ENCODE data around the gene XPR1.

DNA sequence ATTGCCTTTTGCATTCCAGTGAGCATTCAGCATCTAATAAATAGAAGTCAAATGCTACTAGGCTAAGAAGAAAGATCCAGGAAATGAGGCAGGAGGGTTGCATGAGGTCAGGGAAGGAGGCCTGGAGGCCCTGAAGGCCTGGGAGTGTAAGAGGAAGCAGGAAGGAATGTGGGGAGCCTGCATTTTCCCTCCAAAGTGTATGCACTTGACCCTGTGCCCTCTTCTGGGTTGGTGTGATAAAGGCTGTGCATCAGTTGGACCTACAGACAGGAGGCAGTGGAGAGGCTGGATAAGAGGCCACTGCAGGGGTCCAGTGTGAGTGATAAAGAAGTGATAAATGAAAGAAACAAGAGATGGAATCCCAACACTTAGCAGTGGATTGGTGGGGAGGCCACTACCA is 301.3 kb downstream of the XPR1 start:
- TF ChIP-seq TCF7 (IDR thresholded peaks at IDR 0.05; ENCODE audit: borderline replicate concordance) = no peak
- no peak for TF ChIP-seq CHD2 (IDR thresholded peaks at IDR 0.05; ENCODE audit: borderline replicate concordance, low read depth, low read length)
- TF ChIP-seq, protein P1, sequence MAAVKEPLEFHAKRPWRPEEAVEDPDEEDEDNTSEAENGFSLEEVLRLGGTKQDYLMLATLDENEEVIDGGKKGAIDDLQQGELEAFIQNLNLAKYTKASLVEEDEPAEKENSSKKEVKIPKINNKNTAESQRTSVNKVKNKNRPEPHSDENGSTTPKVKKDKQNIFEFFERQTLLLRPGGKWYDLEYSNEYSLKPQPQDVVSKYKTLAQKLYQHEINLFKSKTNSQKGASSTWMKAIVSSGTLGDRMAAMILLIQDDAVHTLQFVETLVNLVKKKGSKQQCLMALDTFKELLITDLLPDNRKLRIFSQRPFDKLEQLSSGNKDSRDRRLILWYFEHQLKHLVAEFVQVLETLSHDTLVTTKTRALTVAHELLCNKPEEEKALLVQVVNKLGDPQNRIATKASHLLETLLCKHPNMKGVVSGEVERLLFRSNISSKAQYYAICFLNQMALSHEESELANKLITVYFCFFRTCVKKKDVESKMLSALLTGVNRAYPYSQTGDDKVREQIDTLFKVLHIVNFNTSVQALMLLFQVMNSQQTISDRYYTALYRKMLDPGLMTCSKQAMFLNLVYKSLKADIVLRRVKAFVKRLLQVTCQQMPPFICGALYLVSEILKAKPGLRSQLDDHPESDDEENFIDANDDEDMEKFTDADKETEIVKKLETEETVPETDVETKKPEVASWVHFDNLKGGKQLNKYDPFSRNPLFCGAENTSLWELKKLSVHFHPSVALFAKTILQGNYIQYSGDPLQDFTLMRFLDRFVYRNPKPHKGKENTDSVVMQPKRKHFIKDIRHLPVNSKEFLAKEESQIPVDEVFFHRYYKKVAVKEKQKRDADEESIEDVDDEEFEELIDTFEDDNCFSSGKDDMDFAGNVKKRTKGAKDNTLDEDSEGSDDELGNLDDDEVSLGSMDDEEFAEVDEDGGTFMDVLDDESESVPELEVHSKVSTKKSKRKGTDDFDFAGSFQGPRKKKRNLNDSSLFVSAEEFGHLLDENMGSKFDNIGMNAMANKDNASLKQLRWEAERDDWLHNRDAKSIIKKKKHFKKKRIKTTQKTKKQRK (IDR thresholded peaks at IDR 0.05; ENCODE audit: low read depth, low read length) = no peak
- no peak for TF ChIP-seq POLR2A (IDR thresholded peaks at IDR 0.05; ENCODE audit: low read depth, low read length)
- no peak for TF ChIP-seq SMARCA5 (IDR thresholded peaks at IDR 0.05)
- TF ChIP-seq, protein P2, sequence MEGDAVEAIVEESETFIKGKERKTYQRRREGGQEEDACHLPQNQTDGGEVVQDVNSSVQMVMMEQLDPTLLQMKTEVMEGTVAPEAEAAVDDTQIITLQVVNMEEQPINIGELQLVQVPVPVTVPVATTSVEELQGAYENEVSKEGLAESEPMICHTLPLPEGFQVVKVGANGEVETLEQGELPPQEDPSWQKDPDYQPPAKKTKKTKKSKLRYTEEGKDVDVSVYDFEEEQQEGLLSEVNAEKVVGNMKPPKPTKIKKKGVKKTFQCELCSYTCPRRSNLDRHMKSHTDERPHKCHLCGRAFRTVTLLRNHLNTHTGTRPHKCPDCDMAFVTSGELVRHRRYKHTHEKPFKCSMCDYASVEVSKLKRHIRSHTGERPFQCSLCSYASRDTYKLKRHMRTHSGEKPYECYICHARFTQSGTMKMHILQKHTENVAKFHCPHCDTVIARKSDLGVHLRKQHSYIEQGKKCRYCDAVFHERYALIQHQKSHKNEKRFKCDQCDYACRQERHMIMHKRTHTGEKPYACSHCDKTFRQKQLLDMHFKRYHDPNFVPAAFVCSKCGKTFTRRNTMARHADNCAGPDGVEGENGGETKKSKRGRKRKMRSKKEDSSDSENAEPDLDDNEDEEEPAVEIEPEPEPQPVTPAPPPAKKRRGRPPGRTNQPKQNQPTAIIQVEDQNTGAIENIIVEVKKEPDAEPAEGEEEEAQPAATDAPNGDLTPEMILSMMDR (IDR thresholded peaks at IDR 0.05 in 2 of 3, conservative IDR thresholded peaks at IDR 0.05 in 1 of 3; ENCODE audit: control insufficient read depth in 2 of 3, extremely low read depth in 1 of 3, insufficient read depth in 1 of 3, low read depth in 3 of 3, low read length in 3 of 3) = peak in 1 of 3 experiments; percentile 6; a peak in 1 of 6 replicates
- TF ChIP-seq EZH2 (IDR thresholded peaks at IDR 0.05; ENCODE audit: borderline replicate concordance, control insufficient read depth, low read depth, low read length) = no peak
- TF ChIP-seq SIX5 (IDR thresholded peaks at IDR 0.05; ENCODE audit: low read depth, low read length, severe bottlenecking) = no peak
